ENCODE data around the gene NAGS. TPM values are rescaled to one million over a fixed set of nuclear protein-coding genes. Genes with fewer than 3 reads are reported as not detected.
A peak's percentile ranks its signal among the peaks of the same experiment; 100 is the strongest.
"Not testable (repeated sequence)": the region's sequence is repeated elsewhere in the genome, so short reads cannot be mapped to it uniquely, and the experiment has no call there.

Gene NAGS
- total RNA-seq, 1 donor from 2014 or later: 48.2 TPM

- Histone ChIP-seq H3K4me1 (peaks cover 7 to 15% of the 10 kb centered on the region in 2 donors), H3K27me3 (no peaks in the 10 kb centered on the region), H3K36me3 (peaks cover 0 to 8% of the 10 kb centered on the region in 2 donors), H3K4me3 (no peak overlapping the region), H3K9me3 (no peaks in the 10 kb centered on the region), H3K27ac (no peak overlapping the region)
- intact Hi-C loops (cut with DNase I): loop anchor here (10.0 kb wide), 1 partner anchor 528 kb away; the partner anchor contains the start of gene DHX8
- DNase-seq (ENCODE audit: low spot score in 2 of 2): no peak
- TF ChIP-seq CTCF (IDR thresholded peaks at IDR 0.05): no peak
Measured at GRCh38 chr17:44012874-44013273, 8.5 kb downstream of the NAGS start.

- H3K36me3 ChIP-seq: peaks cover 0 to 8% of the 10 kb centered on the region in 2 donors
- H3K4me1 ChIP-seq: peaks cover 7 to 13% of the 10 kb centered on the region in 2 donors
- H3K4me3 ChIP-seq: peak overlapping the region; percentile 73 to 83
- no peaks in the 10 kb centered on the region for H3K9me3 ChIP-seq
- H3K27me3 ChIP-seq: no peaks in the 10 kb centered on the region
- no peak overlapping the region for H3K27ac ChIP-seq
- TF ChIP-seq CTCF (IDR thresholded peaks at IDR 0.05): no peak
- intact Hi-C loops (cut with DNase I): loop anchor here (2.0 to 10.0 kb wide), 2 partner anchors 53 to 529 kb away; partner anchors contain the start of genes DHX8 and LSM12
- no peak for DNase-seq (ENCODE audit: low spot score in 2 of 2)
Measured at GRCh38 chr17:44014133-44014436, 9.7 kb downstream of the NAGS start.

GRCh38 chr17:44014437-44015172, 10.2 kb downstream of the NAGS start, which contains the start of gene TMEM101:
Gene TMEM101 (minus strand): TSS chr17:44014963. CDS start chr17:44014952, 11 bp downstream.
- intact Hi-C loops (cut with DNase I): loop anchor here (2.0 to 10.0 kb wide), 2 partner anchors 52 to 530 kb away; partner anchors contain the start of genes DHX8 and LSM12
- H3K9me3 ChIP-seq: no peaks in the 10 kb centered on the region
- peak within 1 kb of the TSS; percentile 50 to 81 for H3K27ac ChIP-seq
- H3K4me1 ChIP-seq: peaks cover 7 to 13% of the 10 kb centered on the region in 2 donors
- H3K27me3 ChIP-seq: no peaks in the 10 kb centered on the region
- peak within 1 kb of the TSS; percentile 73 to 83 for H3K4me3 ChIP-seq
- H3K36me3 ChIP-seq: peaks cover 0 to 8% of the 10 kb centered on the region in 2 donors
- DNase-seq (ENCODE audit: low spot score in 2 of 2): peak; percentile 50 to 95
- TF ChIP-seq CTCF (IDR thresholded peaks at IDR 0.05): no peak

GRCh38 chr17:44021227-44021626, 16.8 kb downstream of the NAGS start:
- H3K27ac ChIP-seq; DNase-seq (ENCODE audit: low spot score in 2 of 2); H3K27me3 ChIP-seq; H3K36me3 ChIP-seq; intact Hi-C loops (cut with DNase I); H3K4me1 ChIP-seq; H3K9me3 ChIP-seq; H3K4me3 ChIP-seq: not testable (repeated sequence)

- intact Hi-C loops (cut with DNase I): no loop called here
- Histone ChIP-seq H3K27me3 (no peaks in the 10 kb centered on the region), H3K36me3 (no peaks in the 10 kb centered on the region), H3K4me3 (no peak overlapping the region), H3K9me3 (no peaks in the 10 kb centered on the region), H3K27ac (no peak overlapping the region), H3K4me1 (no peaks in the 10 kb centered on the region)
- DNase-seq (ENCODE audit: low spot score in 2 of 2): no peak
- no peak for TF ChIP-seq CTCF (IDR thresholded peaks at IDR 0.05)
Measured at GRCh38 chr17:44022246-44022645, 17.8 kb downstream of the NAGS start.

- intact Hi-C loops (cut with DNase I): no loop called here
- no peak overlapping the region for H3K27ac ChIP-seq
- no peaks in the 10 kb centered on the region for H3K4me1 ChIP-seq
- no peak overlapping the region for H3K4me3 ChIP-seq
- TF ChIP-seq CTCF (IDR thresholded peaks at IDR 0.05): no peak
- no peak for DNase-seq (ENCODE audit: low spot score in 2 of 2)
- no peaks in the 10 kb centered on the region for H3K27me3 ChIP-seq
- H3K36me3 ChIP-seq: no peaks in the 10 kb centered on the region
- H3K9me3 ChIP-seq: no peaks in the 10 kb centered on the region
Measured at GRCh38 chr17:44023545-44024270, 19.3 kb downstream of the NAGS start.

Data from ascending aorta (tissue), 2 donors.